Gastroesophageal sphincter (tissue), 4 donors: ENCODE data around the gene DPH6. TPM values are rescaled to one million over a fixed set of nuclear protein-coding genes. Genes with fewer than 3 reads are reported as not detected.

Experiments used
- ATAC-seq: fragments of 150-250 bp; one replicate; pipeline ENCODE4 v1.9.1; 2016; ENCODE audit warnings: mild to moderate bottlenecking, moderate library complexity
- H3K27ac ChIP-seq, 4 donors: fragments of 200-600 bp; sonication (generic) in 3 of 4; 1 replicate in 3 of 4; 2 replicates in 1 of 4; pipeline ENCODE4 v1.5.1; 2016 to 2019
- H3K27me3 ChIP-seq: fragments of 200-600 bp; sonication (generic); one replicate; pipeline ENCODE4 v1.5.1; 2019
- H3K36me3 ChIP-seq, 2 donors: fragments of 200-600 bp; sonication (generic); one replicate each; pipeline ENCODE4 v1.5.1; 2019; ENCODE audit warnings: control low read depth in 1 of 2
- H3K4me1 ChIP-seq, 3 donors: fragments of 200-600 bp; sonication (generic); 1 replicate in 2 of 3; 2 replicates in 1 of 3; pipeline ENCODE4 v1.5.1; 2016 to 2019; ENCODE audit warnings: control low read depth in 2 of 3
- H3K4me3 ChIP-seq, 2 donors: fragments of 200-600 bp; sonication (generic); one replicate each; pipeline ENCODE4 v1.5.1; 2019; ENCODE audit warnings: mild to moderate bottlenecking in 1 of 2, moderate library complexity in 1 of 2
- H3K9me3 ChIP-seq, 3 donors: fragments of 200-600 bp; sonication (generic); one replicate each; pipeline ENCODE4 v1.5.1; 2017 to 2019; ENCODE audit warnings: control low read depth in 2 of 3
- CTCF ChIP-seq, 4 experiments: fragments of 200-600 bp in 2 of 4; fragments of 450-650 bp in 2 of 4; sonication (generic) in 1 of 4; IDR thresholded peaks; one replicate each; pipeline ENCODE4 v1.5.1; 2017 to 2019; ENCODE audit warnings: antibody characterized with exemption in 4 of 4, mild to moderate bottlenecking in 2 of 4, moderate library complexity in 2 of 4
- EP300 ChIP-seq: sonication (generic); formaldehyde crosslinking; IDR thresholded peaks from one replicate; pipeline ENCODE4 v1.6.1; 2017; ENCODE audit warnings: antibody characterized with exemption, mild to moderate bottlenecking
- POLR2A ChIP-seq, 2 donors: fragments of 450-650 bp; IDR thresholded peaks; one replicate each; pipeline ENCODE4 v1.6.1; 2017; ENCODE audit warnings: antibody characterized with exemption in 2 of 2, mild to moderate bottlenecking in 2 of 2, moderate library complexity in 1 of 2
- POLR2AphosphoS5 ChIP-seq: sonication (generic); formaldehyde crosslinking; IDR thresholded peaks from one replicate; pipeline ENCODE4 v1.6.1; 2017; ENCODE audit warnings: antibody characterized with exemption
- WGBS, 2 donors: methylation state at CpG; one replicate each; pipeline ENCODE4 v1.1.5; 2018; ENCODE audit warnings: low coverage in 1 of 2; 5-methylcytosine and 5-hydroxymethylcytosine counted together
- total RNA-seq, 4 donors: library from RNA; depleted of rRNA; stranded (reverse); fragments of >200 nt; gene quantifications; one replicate each; pipeline ENCODE4 v1.1.0, GENCODE V29; 2016

DPH6 gene
- total RNA-seq, 4 donors from 2014 or later, result 5.4 to 46.2 (median 17.7) TPM

GRCh38 chr15:35458176-35458856 is 87.6 kb downstream of the DPH6 start:
- no peaks in the 10 kb centered on the region for H3K9me3 ChIP-seq
- H3K4me1 ChIP-seq, result no peaks in the 10 kb centered on the region
- H3K27ac ChIP-seq, result no peak overlapping the region
- TF ChIP-seq EP300, result no peak
- TF ChIP-seq POLR2A (IDR thresholded peaks at IDR 0.05), result no peak
- TF ChIP-seq POLR2AphosphoS5, result no peak
- no peak for TF ChIP-seq CTCF (IDR thresholded peaks at IDR 0.05)
- no peaks in the 10 kb centered on the region for H3K27me3 ChIP-seq
- H3K4me3 ChIP-seq, result no peak overlapping the region
- 95 to 100% methylated on average over 3 to 7 of the region's 7 CpGs for WGBS, 2 donors
- no peaks in the 10 kb centered on the region for H3K36me3 ChIP-seq
- no peak for ATAC-seq

- Histone ChIP-seq H3K36me3 (no peaks in the 10 kb centered on the region), H3K27me3 (no peaks in the 10 kb centered on the region), H3K27ac (no peak overlapping the region), H3K9me3 (no peaks in the 10 kb centered on the region), H3K4me3 (no peak overlapping the region), H3K4me1 (no peaks in the 10 kb centered on the region)
- no peak for ATAC-seq
- TF ChIP-seq CTCF (IDR thresholded peaks at IDR 0.05) (no peak), EP300 (no peak), POLR2AphosphoS5 (no peak), POLR2A (IDR thresholded peaks at IDR 0.05) (no peak)
Observed at GRCh38 chr15:35455201-35455600, 90.8 kb downstream of the DPH6 start.

- H3K36me3 ChIP-seq, result peaks cover 0 to 9% of the 10 kb centered on the region in 2 donors
- no peaks in the 10 kb centered on the region for H3K27me3 ChIP-seq
- no peak overlapping the region for H3K4me3 ChIP-seq
- no peak overlapping the region for H3K27ac ChIP-seq
- no peak for TF ChIP-seq POLR2A (IDR thresholded peaks at IDR 0.05)
- no peak for TF ChIP-seq EP300
- TF ChIP-seq CTCF (IDR thresholded peaks at IDR 0.05), result no peak
- no peak for TF ChIP-seq POLR2AphosphoS5
- H3K9me3 ChIP-seq, result no peaks in the 10 kb centered on the region
- 61 to 89% methylated on average over 1 of the region's 1 CpG for WGBS, 2 donors
- ATAC-seq, result no peak
- H3K4me1 ChIP-seq, result no peaks in the 10 kb centered on the region
Observed at GRCh38 chr15:35450492-35450891, 95.5 kb downstream of the DPH6 start.

- H3K27me3 ChIP-seq, result no peaks in the 10 kb centered on the region
- H3K36me3 ChIP-seq, result peaks cover 0 to 9% of the 10 kb centered on the region in 2 donors
- TF ChIP-seq CTCF (IDR thresholded peaks at IDR 0.05), result no peak
- TF ChIP-seq POLR2AphosphoS5, result no peak
- no peak for TF ChIP-seq POLR2A (IDR thresholded peaks at IDR 0.05)
- no peak for TF ChIP-seq EP300
- no peak for ATAC-seq
- no peak overlapping the region for H3K27ac ChIP-seq
- H3K4me3 ChIP-seq, result no peak overlapping the region
- no peaks in the 10 kb centered on the region for H3K4me1 ChIP-seq
- no peaks in the 10 kb centered on the region for H3K9me3 ChIP-seq
- WGBS, 2 donors, result 92 to 100% methylated on average over 1 of the region's 1 CpG
Observed at GRCh38 chr15:35448294-35448693, 97.7 kb downstream of the DPH6 start.

GRCh38 chr15:35445891-35446290 is 100.1 kb downstream of the DPH6 start:
- Histone ChIP-seq H3K4me3 (no peak overlapping the region), H3K4me1 (no peaks in the 10 kb centered on the region), H3K9me3 (peaks cover 0 to 4% (median 0%) of the 10 kb centered on the region in 3 donors), H3K27ac (no peak overlapping the region), H3K36me3 (peaks cover 0 to 9% of the 10 kb centered on the region in 2 donors), H3K27me3 (no peaks in the 10 kb centered on the region)
- no peak for ATAC-seq
- 36 to 83% methylated on average over 2 to 4 of the region's 4 CpGs for WGBS, 2 donors
- no peak for TF ChIP-seq CTCF (IDR thresholded peaks at IDR 0.05)
- TF ChIP-seq POLR2AphosphoS5, result no peak
- TF ChIP-seq EP300, result no peak
